GM12873 (cell line): ENCODE results near the gene TNS4.

Experiments
- TF ChIP-seq, protein P1 (sequence below): IDR thresholded peaks from 2 replicates; pipeline ENCODE4 v1.5.1; 2012; ENCODE audit warnings: low read depth, mild to moderate bottlenecking, moderate library complexity, low read length, control low read depth; ENCODE audit not compliant: insufficient read depth; ENCODE audit errors: missing control alignments

The TNS4 gene

DNA sequence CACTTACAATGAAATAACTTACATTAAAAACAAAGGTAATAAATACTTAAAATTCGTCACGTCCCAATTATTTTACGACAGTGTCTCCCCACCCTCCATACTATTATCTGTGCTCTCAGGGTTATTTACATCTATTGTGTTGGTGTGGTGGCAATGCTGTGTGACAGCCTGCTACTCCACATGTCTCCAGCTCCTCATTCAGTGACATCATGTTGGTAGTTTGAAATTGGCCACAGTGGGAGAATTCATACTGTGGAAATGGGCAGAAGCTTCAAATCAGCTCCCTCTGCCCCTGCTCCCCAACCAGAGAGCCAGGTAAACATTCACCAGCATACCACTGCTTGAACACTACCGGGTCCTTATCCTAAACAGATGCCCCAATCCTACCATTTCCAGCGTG is 6.3 kb downstream of the TNS4 start:
- TF ChIP-seq, protein P1, sequence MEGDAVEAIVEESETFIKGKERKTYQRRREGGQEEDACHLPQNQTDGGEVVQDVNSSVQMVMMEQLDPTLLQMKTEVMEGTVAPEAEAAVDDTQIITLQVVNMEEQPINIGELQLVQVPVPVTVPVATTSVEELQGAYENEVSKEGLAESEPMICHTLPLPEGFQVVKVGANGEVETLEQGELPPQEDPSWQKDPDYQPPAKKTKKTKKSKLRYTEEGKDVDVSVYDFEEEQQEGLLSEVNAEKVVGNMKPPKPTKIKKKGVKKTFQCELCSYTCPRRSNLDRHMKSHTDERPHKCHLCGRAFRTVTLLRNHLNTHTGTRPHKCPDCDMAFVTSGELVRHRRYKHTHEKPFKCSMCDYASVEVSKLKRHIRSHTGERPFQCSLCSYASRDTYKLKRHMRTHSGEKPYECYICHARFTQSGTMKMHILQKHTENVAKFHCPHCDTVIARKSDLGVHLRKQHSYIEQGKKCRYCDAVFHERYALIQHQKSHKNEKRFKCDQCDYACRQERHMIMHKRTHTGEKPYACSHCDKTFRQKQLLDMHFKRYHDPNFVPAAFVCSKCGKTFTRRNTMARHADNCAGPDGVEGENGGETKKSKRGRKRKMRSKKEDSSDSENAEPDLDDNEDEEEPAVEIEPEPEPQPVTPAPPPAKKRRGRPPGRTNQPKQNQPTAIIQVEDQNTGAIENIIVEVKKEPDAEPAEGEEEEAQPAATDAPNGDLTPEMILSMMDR = no peak

DNA sequence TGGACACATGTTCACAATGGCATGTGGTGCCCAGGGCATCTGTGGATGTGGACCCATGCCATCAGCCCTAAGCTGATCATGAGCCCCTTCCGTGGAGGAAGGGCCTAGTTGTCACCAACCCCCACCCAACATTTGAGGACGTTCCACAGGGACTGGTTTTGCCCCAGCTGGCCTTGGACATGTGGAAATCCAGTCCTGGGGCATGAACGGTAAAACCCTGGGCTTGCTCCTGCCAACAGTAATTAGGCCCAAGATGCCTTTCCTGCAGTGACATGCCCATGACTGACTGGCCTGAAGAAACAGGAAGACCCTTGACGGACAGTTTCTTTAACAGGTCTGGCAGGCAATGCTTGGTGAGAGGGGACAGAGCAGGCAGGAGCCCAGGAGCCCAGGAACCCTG is 7.7 kb downstream of the TNS4 start:
- TF ChIP-seq, protein P1 = no peak

DNA sequence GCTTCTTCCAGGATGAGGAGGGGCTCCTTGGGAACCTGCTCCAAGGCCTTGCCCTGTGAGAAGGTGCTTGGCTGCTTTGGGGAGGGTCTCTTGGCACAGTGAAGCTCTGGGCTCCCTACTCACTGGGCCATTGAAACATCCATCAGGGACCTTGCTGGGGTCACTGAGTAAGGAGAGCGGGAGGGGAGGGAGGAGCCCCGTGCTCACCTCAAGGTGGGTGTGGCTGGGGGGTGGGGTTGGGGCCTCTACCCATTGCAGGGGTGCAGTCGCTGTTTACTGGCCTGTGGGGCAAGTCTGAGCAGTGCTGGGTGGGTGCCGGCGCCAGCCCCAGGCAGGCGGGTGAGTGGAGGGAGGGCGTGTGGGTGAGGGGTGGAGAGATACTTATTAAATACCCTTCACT is 9.9 kb downstream of the TNS4 start:
- TF ChIP-seq, protein P1 = no peak

DNA sequence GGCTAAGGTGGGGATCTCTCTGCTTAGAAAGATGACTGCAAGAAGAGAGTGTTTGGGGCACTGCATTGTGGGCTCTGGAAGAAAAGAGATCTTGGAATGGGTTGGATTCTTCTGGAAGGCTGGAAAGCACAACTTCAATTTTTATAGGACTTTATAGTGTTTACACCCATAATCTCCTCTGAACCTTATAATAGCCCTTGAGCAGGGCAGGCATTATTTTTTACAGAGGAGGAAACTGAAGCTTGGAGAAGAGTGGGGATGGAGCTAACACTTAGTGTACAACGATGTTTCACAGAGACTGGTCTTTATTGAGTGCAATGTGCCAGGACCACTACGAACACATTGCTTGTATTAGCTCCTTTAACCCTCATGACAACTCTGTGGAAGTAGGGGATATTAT is 10.4 kb downstream of the TNS4 start:
- TF ChIP-seq, protein P1 = no peak

DNA sequence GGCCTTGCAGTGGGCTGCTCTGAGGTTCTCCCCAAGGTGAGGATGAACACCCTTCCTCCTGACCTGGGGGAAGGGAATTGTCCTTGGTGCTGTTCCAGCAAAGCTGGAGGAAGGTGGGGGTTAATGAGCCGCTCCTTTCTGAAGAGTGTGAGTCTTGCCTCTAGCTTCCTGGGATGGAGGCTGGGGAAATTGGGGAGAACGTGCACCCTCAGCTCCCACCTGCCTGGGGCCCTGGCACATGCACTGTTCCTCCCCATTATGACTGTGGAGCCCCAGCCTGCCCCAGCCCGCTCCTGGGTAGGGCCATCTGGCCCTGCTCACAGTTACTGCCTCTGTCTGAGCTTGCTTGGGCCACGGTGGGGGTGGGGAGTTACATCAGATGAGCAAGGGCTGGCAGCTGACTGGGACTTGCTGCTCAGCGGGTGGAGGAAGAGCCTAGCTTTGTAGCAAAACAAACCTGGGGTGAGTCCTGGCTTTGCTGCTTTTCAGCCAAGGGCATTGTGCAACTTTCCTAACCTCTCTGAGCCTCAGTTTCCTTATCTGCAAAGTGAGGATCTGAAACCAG is 11.1 kb downstream of the TNS4 start:
- TF ChIP-seq, protein P1 = no peak

DNA sequence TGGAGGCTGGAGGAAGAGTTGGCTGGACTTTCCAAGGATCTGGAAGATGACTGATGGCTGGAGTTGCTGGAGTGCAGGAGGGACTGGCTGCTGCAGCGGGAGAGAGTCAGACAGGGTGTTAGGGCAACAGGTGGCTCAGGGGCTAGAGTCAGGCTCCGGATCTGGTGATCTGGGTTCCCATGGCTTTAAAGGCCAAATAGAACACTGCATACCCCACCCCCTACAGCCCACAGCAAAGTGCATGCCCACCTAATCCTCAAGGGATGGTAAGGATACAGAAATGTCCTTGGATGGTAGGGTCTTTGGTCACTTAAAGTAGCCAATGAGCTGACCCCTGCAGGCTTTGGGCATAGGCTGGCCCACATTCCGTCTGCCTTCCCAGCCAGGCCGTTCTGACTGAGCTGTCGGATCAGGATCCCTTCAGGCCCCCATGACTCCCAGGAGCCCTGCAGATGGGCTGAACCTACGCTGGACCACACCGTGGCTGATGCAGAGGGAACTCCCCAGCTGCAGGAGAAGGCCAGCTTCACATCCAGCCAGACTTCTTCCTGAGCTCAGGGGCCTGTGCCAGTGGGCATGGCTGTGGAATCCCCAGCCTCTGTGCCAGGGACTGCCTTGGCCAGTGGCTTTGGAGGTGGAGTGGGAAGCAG is 13.9 kb downstream of the TNS4 start:
- TF ChIP-seq, protein P1 = no peak

DNA sequence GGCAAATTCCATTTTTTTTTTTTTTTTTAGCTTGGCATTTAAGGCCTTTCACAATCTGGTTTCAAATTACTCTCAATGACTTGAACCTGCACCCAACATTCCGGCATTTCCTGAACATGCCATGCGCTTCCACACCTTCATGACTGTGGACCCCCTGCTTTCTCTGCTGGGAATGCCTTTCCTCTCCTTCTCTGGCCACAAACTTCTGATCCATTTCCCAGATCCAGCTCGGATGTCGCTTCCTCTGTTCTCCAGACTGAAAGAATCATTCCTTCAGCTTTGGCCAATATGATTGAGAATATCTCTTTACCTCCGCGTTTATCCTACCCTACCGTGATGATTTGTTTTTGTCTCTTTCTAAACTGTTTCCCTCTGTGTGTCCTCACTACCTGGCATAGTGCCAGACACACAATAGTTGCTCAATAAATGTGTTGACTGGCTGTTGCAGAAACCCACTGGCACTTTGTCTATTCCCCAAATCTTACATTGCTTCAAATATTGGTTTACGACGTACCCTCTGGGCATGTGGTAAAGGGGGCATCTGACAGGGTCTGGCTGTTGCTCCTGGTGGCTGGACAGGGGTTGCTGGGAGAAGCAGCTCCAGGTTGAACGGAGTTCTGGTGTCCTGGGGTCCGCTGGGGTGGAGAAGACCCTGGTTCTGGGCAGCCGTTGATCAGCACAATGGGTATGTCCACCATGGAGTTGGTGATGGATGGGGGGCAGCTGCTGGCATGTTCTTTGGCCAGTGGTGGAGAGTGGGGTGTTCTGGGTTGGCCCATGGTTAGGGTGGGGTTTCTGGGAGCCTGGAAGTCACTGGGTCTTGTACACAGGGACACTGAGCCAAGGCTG is 14.7 kb downstream of the TNS4 start:
- TF ChIP-seq, protein P1 = no peak
